ENCODE measurements around the gene C1orf74. TPM values are rescaled to one million over a fixed set of nuclear protein-coding genes. Genes with fewer than 3 reads are reported as not detected.

Gene C1orf74
- total RNA-seq, 4 donors from 2014 or later: 0.38 to 0.82 (median 0.54) TPM

- ATAC-seq (no peak), DNase-seq (no peak)
- H3K4me1 ChIP-seq: no peaks in the 10 kb centered on the region
- intact Hi-C loops (cut with DNase I; ENCODE audit: low total_unique reads) (no loop called here), in situ Hi-C loops (cut with MboI; ENCODE audit: low sequenced_read_pairs in 4 of 4) (no loop called here)
- no peaks in the 10 kb centered on the region for H3K9me3 ChIP-seq
- no peaks in the 10 kb centered on the region for H3K27me3 ChIP-seq
- H3K36me3 ChIP-seq: no peaks in the 10 kb centered on the region
- H3K4me3 ChIP-seq: no peak overlapping the region
- no peak overlapping the region for H3K27ac ChIP-seq
- TF ChIP-seq POLR2A (IDR thresholded peaks at IDR 0.05): no peak
- no peak for TF ChIP-seq CTCF (IDR thresholded peaks at IDR 0.05 in 4 of 5, conservative IDR thresholded peaks at IDR 0.05 in 1 of 5)
Measured at GRCh38 chr1:209751627-209752231, 32.6 kb downstream of the C1orf74 start.

GRCh38 chr1:209749670-209750323 is 34.6 kb downstream of the C1orf74 start:
- Histone ChIP-seq H3K27me3 (no peaks in the 10 kb centered on the region), H3K27ac (no peak overlapping the region), H3K4me3 (no peak overlapping the region), H3K4me1 (no peaks in the 10 kb centered on the region), H3K9me3 (no peaks in the 10 kb centered on the region), H3K36me3 (no peaks in the 10 kb centered on the region)
- intact Hi-C loops (cut with DNase I; ENCODE audit: low total_unique reads) (loop anchor here (2.0 to 5.0 kb wide), 2 partner anchors 42 to 173 kb away; no protein-coding TSS in a partner anchor), in situ Hi-C loops (cut with MboI; ENCODE audit: low sequenced_read_pairs in 4 of 4) (loop anchor here in 1 of 4 donors (5.0 kb wide), 1 partner anchor 177 kb away; no protein-coding TSS in a partner anchor)
- ATAC-seq (no peak), DNase-seq (no peak)
- TF ChIP-seq CTCF (IDR thresholded peaks at IDR 0.05 in 4 of 5, conservative IDR thresholded peaks at IDR 0.05 in 1 of 5) (no peak), POLR2A (IDR thresholded peaks at IDR 0.05) (no peak)

- in situ Hi-C loops (cut with MboI; ENCODE audit: low sequenced_read_pairs in 4 of 4) (loop anchor here in 1 of 4 donors (5.0 kb wide), 1 partner anchor 177 kb away; no protein-coding TSS in a partner anchor), intact Hi-C loops (cut with DNase I; ENCODE audit: low total_unique reads) (loop anchor here (2.0 to 5.0 kb wide), 2 partner anchors 42 to 172 kb away; no protein-coding TSS in a partner anchor)
- no peaks in the 10 kb centered on the region for H3K9me3 ChIP-seq
- no peak for ATAC-seq
- H3K4me1 ChIP-seq: no peaks in the 10 kb centered on the region
- no peak overlapping the region for H3K4me3 ChIP-seq
- no peaks in the 10 kb centered on the region for H3K27me3 ChIP-seq
- no peak overlapping the region for H3K27ac ChIP-seq
- no peak for DNase-seq
- TF ChIP-seq POLR2A (IDR thresholded peaks at IDR 0.05) (no peak), CTCF (IDR thresholded peaks at IDR 0.05 in 4 of 5, conservative IDR thresholded peaks at IDR 0.05 in 1 of 5) (no peak)
- H3K36me3 ChIP-seq: no peaks in the 10 kb centered on the region
Measured at GRCh38 chr1:209749205-209749604, 35.2 kb downstream of the C1orf74 start.

- no peaks in the 10 kb centered on the region for H3K27me3 ChIP-seq
- no peaks in the 10 kb centered on the region for H3K36me3 ChIP-seq
- intact Hi-C loops (cut with DNase I; ENCODE audit: low total_unique reads): loop anchor here (2.0 to 5.0 kb wide), 2 partner anchors 41 to 172 kb away; no protein-coding TSS in a partner anchor
- H3K4me1 ChIP-seq: no peaks in the 10 kb centered on the region
- in situ Hi-C loops (cut with MboI; ENCODE audit: low sequenced_read_pairs in 4 of 4): loop anchor here in 1 of 4 donors (5.0 kb wide), 1 partner anchor 176 kb away; no protein-coding TSS in a partner anchor
- no peaks in the 10 kb centered on the region for H3K9me3 ChIP-seq
- no peak for DNase-seq
- TF ChIP-seq CTCF (IDR thresholded peaks at IDR 0.05 in 4 of 5, conservative IDR thresholded peaks at IDR 0.05 in 1 of 5) (no peak), POLR2A (IDR thresholded peaks at IDR 0.05) (no peak)
- no peak for ATAC-seq
- H3K27ac ChIP-seq: no peak overlapping the region
- H3K4me3 ChIP-seq: no peak overlapping the region
Measured at GRCh38 chr1:209748620-209749019, 35.7 kb downstream of the C1orf74 start.
